Left ventricle myocardium inferior (tissue), 1 donor: ENCODE results near the gene ZNF684. TPM values are rescaled to one million over a fixed set of nuclear protein-coding genes. Genes with fewer than 3 reads are reported as not detected.
"Not testable (repeated sequence)": the region's sequence is repeated elsewhere in the genome, so short reads cannot be mapped to it uniquely, and the experiment has no call there.

Experiments used
- DNase-seq: peaks from one replicate; pipeline ENCODE4 v3.0.0-alpha.2; 2020
- H3K27ac ChIP-seq: fragments of 200-600 bp; replicated peaks from 2 replicates; pipeline ENCODE4 v1.8.0; 2021
- H3K27me3 ChIP-seq: fragments of 200-600 bp; 2 replicates; pipeline ENCODE4 v1.8.0; 2021; ENCODE audit warnings: low read depth
- H3K36me3 ChIP-seq: fragments of 200-600 bp; 2 replicates; pipeline ENCODE4 v1.8.0; 2021
- H3K4me1 ChIP-seq: fragments of 200-600 bp; 2 replicates; pipeline ENCODE4 v1.8.0; 2021
- H3K4me3 ChIP-seq: fragments of 200-600 bp; 2 replicates; pipeline ENCODE4 v1.8.0; 2021; ENCODE audit warnings: mild to moderate bottlenecking, moderate library complexity
- H3K9me3 ChIP-seq: fragments of 200-600 bp; replicated peaks from 2 replicates; pipeline ENCODE4 v1.8.0; 2021
- CTCF ChIP-seq: fragments of 200-600 bp; IDR thresholded peaks from 2 replicates; pipeline ENCODE4 v1.8.0; 2021; ENCODE audit warnings: antibody characterized with exemption, mild to moderate bottlenecking, borderline replicate concordance
- intact Hi-C: fragments of 100-400 bp; cut with micrococcal nuclease; formaldehyde crosslinking; loops from one replicate; pipeline ENCODE4 v1.11.0; 2022
- total RNA-seq: library from RNA; stranded (reverse); fragmentation: NEBNext Ultra II Directional; extraction: Animal tissue kit (Norgen Biotek cat#: 25700); gene quantifications from one replicate; pipeline ENCODE4 v1.2.1, GENCODE V29; 2021
- donor health status: DM: no; HTN: yes; CAD: no; lungs with severe emphysema.

Gene ZNF684
- total RNA-seq, 1 donor from 2014 or later, result 7.8 TPM

DNA sequence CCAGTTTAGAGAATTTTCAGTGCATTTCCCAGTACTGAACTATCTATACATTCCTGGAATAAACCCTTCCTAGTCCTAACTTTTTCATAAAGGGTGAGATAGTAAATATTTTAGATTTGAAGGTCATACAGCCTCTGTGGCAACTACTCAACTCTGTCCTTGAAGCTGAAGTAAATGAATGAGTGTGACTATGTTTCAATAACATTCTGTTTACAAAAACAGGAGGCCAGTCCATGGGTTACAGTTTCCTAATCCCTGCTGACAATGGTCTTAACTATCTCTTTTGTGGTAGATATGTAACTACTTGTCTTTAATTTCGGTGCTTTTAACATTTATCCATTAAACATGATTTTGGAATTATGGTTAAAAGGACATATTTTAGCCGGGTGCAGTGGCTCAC, 4.3 kb downstream of the ZNF684 start:
- no peak for DNase-seq
- TF ChIP-seq CTCF, result no peak
- peaks cover 41% of the 10 kb centered on the region for H3K36me3 ChIP-seq
- H3K4me3 ChIP-seq, result no peak overlapping the region
- no peak overlapping the region for H3K27ac ChIP-seq
- intact Hi-C loops, result no loop called here
- peaks cover 9% of the 10 kb centered on the region for H3K9me3 ChIP-seq
- H3K27me3 ChIP-seq, result no peaks in the 10 kb centered on the region
- peaks cover 24% of the 10 kb centered on the region for H3K4me1 ChIP-seq

GRCh38 chr1:40539338-40539737, 7.9 kb downstream of the ZNF684 start:
- Histone ChIP-seq H3K27ac (no peak overlapping the region), H3K9me3 (peaks cover 11% of the 10 kb centered on the region), H3K4me1 (no peaks in the 10 kb centered on the region), H3K36me3 (peaks cover 69% of the 10 kb centered on the region), H3K27me3 (no peaks in the 10 kb centered on the region), H3K4me3 (no peak overlapping the region)
- no peak for DNase-seq
- TF ChIP-seq CTCF, result no peak
- intact Hi-C loops, result no loop called here

DNA sequence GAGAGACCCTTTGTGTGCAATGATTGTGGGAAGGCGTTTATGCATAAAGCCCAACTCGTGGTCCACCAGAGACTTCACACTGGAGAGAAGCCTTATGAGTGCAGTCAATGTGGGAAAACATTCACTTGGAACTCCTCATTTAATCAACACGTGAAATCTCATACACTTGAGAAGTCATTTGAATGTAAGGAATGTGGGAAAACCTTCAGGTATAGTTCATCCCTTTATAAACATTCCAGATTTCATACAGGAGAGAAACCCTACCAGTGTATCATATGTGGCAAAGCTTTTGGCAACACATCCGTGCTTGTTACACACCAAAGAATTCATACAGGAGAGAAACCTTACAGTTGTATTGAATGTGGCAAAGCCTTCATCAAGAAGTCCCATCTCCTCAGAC, 15.5 kb downstream of the ZNF684 start:
- Histone ChIP-seq H3K4me1 (no peaks in the 10 kb centered on the region), H3K4me3 (no peak overlapping the region), H3K36me3 (peaks cover 67% of the 10 kb centered on the region), H3K9me3 (peaks cover 43% of the 10 kb centered on the region), H3K27me3 (no peaks in the 10 kb centered on the region), H3K27ac (no peak overlapping the region)
- no peak for TF ChIP-seq CTCF
- intact Hi-C loops, result no loop called here
- no peak for DNase-seq

DNA sequence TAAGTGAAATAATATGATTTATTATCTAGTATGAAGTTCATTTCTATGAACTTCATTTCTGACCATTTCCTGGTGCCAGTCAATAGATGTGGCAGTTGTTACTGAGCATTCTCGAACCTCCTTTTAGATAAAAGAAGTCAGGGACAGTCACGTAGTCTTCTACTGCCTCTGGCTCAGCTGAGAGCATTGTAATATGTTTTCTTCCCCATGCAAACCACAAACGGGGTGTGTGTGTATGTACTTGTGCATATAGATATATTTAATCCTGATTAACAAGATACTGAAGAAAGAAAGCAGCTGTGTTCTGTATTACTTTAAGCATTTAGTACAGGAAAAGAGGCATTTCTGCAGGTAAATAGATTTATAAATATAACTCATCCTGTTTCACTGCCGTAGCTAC, 21.6 kb downstream of the ZNF684 start:
- TF ChIP-seq CTCF, result no peak
- Histone ChIP-seq H3K27me3 (no peaks in the 10 kb centered on the region), H3K4me3 (no peak overlapping the region), H3K4me1 (no peaks in the 10 kb centered on the region), H3K36me3 (peaks cover 6% of the 10 kb centered on the region), H3K9me3 (peaks cover 7% of the 10 kb centered on the region), H3K27ac (no peak overlapping the region)
- DNase-seq, result no peak
- intact Hi-C loops, result no loop called here

DNA sequence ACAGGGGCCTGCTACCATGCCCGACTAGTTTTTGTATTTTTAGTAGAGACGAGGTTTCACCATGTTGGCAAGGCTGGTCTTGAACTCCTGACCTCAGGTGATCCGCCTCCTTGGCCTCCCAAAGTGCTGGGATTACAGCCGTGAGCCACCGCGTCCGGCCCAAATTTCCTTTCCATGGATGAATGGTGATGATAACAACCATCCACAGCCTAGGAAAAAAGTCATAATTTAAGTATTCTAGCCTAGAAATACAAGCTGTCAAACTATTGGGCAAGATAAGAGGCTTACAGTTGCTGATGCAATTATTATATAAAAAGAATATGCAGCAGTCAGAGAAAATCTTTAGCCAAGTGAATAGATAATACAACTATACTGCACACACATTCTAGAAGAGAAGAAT, 23.4 kb downstream of the ZNF684 start:
- H3K4me1 ChIP-seq, H3K27ac ChIP-seq, H3K4me3 ChIP-seq, H3K9me3 ChIP-seq, H3K36me3 ChIP-seq, DNase-seq, intact Hi-C loops, H3K27me3 ChIP-seq: not testable (repeated sequence)

DNA sequence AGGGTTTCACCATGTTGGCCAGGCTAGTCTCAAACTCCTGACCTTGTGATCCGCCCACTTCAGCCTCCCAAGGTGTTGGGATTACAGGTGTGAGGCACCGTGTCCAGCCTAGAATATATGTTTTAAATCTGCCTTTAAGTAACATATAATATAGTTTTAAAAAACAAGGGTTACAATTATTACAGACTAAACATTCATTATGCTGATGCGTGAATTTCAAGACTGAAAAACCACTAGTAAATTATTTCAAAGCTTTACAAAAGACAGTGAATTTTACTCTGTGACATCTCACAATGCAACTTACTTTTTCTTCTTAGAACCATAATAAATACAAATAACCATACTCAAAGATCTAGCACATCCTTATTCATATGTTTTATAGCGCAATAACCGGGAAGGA, 24.7 kb downstream of the ZNF684 start:
- H3K4me1 ChIP-seq, result no peaks in the 10 kb centered on the region
- TF ChIP-seq CTCF, result no peak
- no peak for DNase-seq

DNA sequence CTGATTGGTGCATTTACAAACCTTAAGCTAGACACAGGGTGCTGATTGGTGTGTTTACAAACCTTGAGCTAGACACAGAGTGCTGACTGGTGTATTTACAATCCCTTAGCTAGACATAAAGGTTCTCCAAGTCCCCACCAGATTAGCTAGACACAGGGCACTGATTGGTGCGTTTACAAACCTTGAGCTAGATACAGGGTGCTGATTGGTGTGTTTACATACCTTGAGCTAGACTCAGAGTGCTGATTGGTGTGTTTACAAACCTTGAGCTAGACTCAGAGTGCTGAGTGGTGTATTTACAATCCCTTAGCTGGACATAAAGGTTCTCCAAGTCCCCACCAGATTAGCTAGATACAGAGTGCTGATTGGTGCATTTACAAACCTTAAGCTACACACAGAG, 26.8 kb downstream of the ZNF684 start:
- H3K27ac ChIP-seq, H3K4me3 ChIP-seq, H3K27me3 ChIP-seq, H3K36me3 ChIP-seq, intact Hi-C loops, DNase-seq, H3K4me1 ChIP-seq, H3K9me3 ChIP-seq: not testable (repeated sequence)

More for the DNA sequence above, 24.7 kb downstream of the ZNF684 start:
- Histone ChIP-seq H3K27me3 (no peaks in the 10 kb centered on the region), H3K36me3 (no peaks in the 10 kb centered on the region), H3K9me3 (no peaks in the 10 kb centered on the region), H3K27ac (no peak overlapping the region), H3K4me3 (no peak overlapping the region)
- intact Hi-C loops, result no loop called here
